ENCODE data around the gene TPR.
A peak's percentile ranks its signal among the peaks of the same experiment; 100 is the strongest.
"Not testable (repeated sequence)": the region's sequence is repeated elsewhere in the genome, so short reads cannot be mapped to it uniquely, and the experiment has no call there.

Gene TPR

DNA sequence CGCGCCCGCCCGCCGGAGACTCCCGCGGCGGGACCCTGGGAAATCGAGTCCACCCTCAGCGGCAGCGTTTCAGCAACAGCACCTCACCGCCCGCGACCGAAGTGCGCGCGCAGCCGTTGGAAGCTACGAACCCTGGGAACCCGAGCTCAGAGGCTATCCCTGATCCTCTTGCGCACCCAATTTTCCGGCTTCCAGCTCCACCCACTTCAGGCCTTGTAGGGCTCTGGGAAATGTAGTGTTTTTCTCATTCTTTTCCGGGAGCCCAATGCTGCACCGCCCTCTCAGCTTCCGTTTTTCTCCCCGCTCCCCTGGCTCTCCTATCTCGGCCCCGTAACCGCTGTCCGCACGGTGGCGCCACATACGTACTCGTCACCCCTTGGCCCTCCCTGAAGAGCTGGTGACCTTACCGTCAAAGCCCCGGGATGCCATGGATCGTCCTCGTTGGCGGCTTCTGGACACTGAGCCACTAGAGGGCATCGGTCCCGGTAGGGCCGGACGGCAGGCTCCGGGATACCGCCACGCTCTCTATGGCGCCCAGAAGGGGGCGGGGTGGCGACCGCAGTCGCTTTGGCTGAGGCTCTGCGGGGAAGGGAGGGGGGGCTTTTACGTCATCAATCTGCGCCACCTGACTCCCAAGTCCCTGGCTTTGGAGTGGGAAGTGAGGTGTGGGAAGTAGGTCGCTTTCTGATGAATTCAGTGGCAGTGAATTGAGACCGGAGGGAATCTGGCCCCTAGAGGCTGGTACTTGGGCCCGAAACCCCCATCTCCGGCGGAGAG lies at the start of gene TPR, which contains the start of gene ODR4:
TSS of gene TPR (minus strand) at position 102 of the 777 bp plus-strand sequence. CDS start 225 bp downstream, outside the sequence.
TSS of gene ODR4 (plus strand) at position 687 of the 777 bp plus-strand sequence. CDS start 3,948 bp downstream, outside the sequence.
- peak; percentile 100 for DNase-seq (ENCODE audit: low read depth)

DNA sequence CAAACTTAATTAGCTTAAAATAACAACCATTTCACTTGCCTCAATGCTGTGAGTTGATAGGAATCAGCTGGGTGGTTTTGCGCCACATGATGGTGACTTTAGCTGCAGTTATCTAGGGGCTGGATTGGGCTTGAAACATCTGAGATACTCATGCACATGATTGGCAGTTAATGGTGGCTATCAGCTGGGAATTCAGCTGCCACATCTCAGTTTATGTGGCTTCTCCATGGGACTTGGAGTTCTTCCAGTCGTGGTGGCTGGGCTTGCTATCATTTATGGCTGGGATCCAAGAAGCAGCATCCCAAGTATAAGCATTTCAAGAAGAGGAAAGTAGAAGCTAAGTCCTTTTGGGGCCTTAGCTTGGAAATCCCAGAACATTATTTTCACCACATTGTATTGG lies 49.5 kb upstream of the TPR start:
- no peak for DNase-seq (ENCODE audit: low read depth)

DNA sequence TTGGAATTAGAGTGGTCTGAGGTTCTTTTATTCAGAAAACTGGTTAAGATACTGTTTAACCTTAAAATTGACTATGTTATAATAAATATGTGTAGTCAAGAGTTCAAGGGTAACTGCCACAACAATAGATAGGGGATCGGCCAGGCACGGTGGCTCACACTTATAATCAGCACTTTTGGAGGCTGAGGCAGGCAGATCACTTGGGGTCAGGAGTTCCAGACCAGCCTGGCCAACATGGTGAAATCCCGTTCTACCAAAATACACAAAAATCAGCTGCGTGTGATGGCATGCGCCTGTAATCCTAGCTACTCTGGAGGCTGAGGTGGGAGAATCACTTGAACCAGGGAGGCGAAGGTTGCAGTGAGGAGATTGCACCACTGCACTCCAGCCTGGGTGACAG lies 46.4 kb upstream of the TPR start:
- DNase-seq (ENCODE audit: low read depth): no peak

DNA sequence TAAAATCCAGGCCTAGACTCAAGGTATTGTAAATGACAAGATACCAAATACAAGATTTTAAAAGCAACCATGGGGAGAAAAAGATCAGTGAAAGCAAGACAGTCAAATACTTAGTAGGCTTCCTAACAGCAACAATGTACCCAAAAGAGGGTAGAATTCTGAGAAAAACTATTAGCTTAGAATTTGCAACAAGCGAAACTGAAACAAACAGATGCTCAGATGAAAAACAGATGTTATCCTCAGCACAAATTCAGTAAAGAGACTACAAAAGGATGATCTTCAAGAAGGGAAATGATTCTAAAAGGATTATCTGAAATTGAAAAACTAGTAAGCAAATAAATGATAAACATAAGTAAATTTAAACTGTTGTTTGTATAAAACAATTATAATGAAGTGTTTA lies 45.9 kb upstream of the TPR start:
- DNase-seq (ENCODE audit: low read depth): peak; percentile 37

DNA sequence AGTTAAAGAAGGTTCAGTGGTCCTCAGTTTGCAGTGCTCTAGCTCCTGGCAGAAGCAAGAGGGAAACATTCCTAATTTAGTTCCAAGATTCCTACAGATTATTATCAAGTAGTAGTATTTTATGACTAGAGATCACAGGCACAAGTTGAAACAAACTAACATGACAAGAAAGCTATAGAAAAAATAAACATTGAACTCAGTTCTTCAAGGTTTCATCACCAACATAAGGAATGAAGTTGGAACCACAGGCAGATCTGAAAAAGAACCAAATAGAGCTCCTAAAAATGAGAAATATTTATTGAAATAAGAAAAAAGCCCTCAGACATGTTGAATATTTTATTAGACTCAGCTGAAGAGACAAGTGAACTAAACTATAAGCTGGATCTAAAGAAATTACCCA lies 45.3 kb upstream of the TPR start:
- peak; percentile 11 for DNase-seq (ENCODE audit: low read depth)

DNA sequence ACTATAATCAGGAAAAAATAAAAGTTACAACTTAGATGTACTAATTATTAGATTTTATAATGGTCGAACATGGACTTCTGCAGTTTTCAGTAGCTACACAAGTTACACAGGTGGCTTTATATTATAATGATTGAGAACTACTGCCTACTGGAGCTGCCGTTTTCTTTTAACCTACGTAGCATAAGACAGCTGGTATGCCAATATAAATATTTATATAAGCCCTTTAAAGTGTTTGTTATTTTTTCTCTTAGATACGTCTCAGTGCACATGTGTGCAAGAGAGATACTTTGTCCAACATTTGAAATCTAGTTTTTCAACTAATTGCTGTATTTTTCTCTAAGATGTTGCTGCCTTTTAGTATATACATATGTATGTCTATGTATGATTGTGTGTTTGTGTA lies 43.5 kb upstream of the TPR start:
- DNase-seq (ENCODE audit: low read depth): peak; percentile 19

DNA sequence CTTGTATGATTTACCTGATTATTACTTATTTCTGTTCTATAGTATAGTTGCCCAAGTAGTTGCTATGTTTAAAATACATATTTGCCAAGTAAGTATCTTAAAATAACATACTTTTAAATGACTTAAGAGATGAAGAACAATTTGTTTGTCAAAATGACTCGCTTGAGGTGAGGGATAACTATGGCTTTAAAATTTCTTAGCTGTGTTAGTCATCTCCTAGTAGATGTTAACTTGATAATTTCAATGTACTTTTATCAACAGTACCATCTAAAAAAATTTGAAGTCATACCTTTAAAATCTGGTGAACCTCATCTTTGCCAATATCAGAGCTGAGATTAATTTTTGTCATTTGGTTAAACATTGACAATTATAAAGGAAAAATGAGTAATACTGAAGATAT lies 38.3 kb upstream of the TPR start:
- DNase-seq (ENCODE audit: low read depth): no peak

DNA sequence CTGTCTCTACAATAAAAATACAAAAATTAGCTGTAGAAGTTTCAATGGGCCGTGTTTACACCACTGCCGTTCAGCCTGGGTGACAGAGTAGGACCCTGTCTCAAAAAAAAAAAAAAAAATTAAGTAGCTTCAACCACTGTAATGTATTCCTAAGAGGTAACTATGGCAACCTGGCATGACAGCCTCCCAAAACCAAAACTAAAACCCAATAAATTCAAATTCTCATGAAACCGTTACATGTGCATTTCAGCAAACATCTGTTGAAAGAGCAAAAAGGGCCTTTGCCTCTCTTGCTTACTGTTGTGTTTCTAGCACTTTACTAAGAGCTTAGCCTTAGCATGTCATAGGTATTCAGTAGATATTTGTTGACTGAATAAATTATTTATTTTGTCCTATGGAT lies 34.0 kb upstream of the TPR start:
- DNase-seq (ENCODE audit: low read depth): no peak

DNA sequence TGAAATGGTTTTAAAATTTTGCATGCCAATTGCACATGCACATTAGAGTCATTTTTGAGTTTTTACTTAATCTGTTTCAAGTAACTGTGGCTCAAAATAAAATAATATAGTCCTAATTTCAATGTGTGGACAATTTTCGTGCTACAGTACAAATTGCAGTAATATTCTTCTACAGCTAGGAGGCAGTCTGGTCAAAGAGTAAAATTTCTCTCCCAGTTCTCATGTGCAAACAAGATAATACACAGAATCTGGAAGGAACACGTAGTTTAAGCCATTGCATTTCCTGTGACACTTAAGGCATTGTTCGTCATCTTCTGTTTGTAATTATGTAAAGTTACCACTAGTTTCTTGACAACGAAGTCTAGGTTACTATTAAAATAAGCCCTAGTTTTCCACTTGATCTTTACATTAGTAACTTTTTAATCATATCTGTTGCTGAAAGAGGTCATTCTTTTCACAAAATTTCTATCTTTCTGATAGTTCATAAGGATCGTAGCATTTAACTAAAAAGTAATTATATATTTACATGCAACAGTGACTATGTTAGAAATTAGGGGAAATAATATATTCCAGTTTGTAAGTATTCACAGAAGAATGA lies 29.5 kb upstream of the TPR start:
- peak; percentile 75 for DNase-seq (ENCODE audit: low read depth)

DNA sequence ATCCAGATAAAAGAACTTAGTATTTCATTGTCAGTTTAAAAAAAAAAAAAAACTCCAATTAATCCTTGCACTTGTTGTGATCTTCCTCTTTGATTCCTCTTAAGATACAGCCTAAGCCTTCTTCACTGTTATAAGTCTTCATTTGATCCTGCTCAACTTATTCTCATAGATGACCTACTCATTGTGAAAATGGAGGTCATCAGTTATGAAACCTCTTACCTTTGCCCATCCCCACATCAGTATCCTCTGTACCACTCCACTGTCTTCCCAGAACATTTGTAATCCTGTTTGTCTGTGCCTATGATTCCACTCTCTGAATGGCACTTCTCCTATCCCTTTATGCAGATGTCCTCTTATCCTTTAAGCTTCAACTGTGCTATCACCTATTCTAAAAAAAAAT lies 28.6 kb upstream of the TPR start:
- no peak for DNase-seq (ENCODE audit: low read depth)

DNA sequence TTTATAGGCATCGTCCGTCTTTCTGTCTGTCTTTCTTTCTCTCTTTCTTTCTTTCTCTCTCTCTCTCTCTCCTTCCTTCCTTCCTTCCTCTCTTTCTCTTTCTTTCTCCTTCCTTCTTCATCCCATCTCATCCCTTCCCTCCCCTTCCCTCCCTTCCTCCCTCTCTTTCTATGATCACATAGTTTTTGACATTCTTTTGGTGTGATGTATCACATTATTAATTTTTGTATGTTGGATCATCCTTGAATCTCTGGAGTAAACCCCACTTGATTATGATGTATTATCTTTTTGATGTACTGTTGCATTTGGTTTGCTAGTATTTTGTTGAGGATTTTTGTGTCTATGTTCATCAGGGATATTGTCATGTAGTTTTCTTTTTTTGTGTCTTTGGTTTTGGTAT lies 26.4 kb upstream of the TPR start:
- DNase-seq (ENCODE audit: low read depth): not testable (repeated sequence)

DNA sequence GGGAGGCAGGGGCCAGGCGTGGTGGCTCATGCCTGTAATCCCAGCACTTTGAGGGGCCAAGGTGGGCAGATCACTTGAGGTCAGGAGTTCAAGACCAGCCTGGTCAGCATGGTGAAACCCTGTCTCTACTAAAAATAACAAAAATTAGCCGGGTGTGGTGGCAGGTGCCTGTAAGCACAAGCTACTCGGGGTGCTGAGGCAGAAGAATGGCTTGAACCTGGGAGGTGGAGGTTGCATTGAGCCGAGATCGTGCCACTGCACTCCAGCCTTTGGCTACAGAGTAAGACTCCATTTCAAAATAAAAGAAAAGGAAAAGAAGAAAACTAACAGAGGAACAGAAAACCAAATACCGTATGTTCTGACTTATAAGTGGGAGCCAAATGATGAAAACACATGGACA lies 17.7 kb upstream of the TPR start:
- DNase-seq (ENCODE audit: low read depth): not testable (repeated sequence)

DNA sequence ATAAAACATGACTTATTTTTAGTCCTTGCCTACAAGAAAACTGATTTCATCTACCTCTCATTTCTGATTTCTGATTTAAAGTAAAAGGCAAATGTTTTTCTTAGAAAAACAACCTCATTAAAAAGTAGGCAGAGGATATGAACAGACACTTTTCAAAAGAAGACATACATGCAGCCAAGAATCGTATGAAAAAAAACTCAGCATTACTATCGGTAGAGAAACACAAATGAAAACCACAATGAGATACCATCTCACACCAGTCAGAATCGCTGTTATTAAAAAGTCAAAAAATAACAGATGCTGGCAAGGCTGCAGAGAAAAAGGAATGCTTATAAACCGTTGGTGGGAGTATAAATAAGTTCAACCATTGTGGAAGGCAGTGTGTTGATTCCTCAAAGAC lies 16.8 kb upstream of the TPR start:
- no peak for DNase-seq (ENCODE audit: low read depth)

DNA sequence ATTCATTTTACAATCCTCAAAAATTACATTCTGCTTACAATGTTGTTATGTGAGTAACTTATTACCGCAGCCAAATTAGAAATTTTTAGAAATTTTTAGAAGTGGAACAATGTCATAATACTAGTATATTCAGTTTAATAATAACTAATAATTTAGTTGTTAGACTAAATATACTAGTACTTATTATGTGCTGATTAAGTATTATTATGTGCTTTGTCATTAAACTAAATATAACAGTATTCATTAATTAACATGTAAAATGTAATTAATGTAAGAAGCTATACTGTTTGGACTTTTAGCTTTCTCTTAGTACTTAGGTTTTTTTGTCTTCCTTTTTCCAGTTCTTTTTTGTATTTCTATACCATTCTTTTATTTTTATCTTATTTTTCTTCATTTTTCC lies 15.9 kb upstream of the TPR start:
- DNase-seq (ENCODE audit: low read depth): no peak

DNA sequence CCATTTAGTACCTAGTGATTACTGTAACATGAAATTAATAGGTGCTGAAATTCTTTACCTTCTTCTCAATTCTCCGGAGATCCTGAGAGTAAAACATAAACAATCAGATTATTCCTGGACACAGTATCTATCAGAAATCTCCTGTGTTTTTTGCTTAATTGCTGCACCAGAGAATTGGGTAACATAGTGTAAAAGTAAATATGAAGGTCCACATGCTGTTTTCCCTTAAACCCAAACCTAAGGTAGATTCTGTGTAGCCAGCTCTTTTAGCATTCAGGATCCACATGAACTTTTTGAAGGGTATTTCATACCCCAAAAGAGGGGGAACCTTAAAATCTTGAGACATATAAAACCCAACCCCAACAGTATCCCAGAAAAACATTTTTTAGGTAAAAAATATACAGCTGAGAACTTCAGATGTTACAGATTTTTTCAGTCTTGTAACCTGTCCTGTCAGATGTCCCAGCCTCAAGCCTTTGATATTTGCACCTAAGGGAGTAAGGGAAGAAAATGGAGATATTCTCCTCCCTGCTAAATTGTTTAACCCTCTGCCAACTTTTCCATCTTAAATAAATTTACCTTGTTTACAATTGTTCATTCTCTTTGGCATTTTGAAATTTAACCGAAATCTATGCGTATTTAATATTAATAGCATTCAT lies 11.8 kb upstream of the TPR start:
- DNase-seq (ENCODE audit: low read depth): no peak

DNA sequence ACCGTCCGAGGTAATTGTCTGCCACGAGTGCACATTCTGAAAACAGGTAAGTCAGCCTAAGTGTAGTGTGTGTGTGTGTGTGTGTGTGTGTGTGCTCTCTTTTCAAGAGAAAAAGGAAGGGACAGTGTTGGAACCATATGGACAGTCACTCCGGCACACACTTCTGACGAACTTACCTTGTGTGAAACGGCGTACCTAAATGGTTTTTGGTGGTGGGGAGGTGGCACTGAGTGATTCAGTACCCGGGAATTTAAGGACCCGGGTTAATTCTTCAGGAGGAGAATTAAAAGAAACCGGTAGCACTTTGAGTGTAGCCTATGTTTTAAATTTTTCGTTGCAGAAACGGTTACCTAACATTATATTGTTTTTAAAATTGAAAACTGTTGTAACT lies 871 bp upstream of the TPR start:
- no peak for DNase-seq (ENCODE audit: low read depth)

DNA sequence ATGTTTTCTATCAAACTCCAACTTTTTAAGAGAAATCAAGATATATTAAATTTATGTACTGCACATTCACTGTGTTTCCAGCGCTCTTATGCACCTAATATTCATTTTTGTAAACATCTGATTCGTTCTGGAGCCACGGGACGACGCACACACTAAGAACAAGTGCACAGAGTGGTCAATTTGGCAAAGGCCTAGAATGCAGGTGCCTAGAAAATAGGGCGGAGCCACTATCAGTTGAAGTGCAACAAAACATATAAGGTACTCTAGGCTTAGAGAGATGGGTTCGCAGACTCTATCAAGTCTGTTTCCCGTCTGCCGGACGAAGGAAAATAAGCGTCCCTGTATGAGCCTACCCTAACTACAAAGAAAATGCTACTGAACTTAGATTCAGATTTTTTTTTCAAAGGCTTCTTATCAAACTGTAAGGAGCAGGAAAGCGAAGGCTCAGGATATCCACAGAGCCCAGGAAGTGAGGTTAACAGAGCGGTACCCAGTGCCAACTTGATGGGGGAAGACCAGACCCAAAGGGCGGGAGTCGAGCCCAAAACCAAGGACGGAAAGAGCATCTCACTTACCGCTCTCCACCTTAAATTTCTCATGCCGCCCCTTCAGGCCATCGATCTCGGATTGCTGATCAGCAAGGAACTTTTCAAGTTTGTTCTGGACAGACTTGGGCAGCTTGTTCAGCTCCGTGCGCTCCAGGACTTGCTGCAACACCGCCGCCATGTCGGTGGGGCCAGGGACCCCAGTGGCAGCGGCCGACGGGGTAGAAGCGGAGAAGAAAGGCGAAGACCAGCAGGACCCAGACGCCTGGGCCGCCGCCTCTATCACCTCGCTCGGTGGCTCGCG lies 526 bp downstream of the TPR start:
- DNase-seq (ENCODE audit: low read depth): peak; percentile 19

DNA sequence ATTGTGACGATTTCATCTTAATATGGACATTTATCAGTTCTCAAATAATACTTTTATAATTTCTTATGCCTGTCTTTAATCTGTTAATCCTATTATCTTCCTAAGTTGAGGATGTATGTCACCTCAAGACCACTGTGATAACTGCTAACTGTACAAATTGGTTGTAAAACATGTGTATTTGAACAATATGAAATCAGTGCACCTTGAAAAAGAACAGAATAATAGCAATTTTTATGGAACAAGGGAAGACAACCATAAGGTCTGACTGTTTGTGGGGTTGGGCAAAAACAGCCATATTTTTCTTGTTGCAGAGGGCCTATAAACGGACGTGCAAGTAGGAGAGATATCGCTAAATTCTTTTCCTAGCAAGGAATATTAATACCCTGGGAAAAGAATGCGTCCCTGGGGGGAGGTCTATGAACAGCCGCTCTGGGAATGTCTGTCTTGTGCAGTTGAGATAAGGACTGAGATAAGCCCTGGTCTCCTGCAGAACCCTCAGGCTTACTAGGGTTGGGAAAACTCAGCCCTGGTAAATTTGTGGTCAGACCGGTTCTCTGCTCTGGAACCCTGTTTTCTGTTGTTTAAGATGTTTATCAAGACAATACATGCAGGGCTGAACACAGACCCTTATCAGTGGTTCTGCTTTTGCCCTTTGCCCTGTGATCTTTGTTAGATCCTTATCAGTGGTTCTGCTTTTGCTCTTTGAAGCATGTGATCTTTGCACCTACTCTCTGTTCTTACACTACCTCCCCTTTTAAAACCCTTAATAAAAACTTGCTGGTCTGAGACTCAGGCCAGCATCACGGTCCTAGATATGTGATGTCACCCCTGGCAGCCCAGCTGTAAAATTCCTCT lies 27.0 kb downstream of the TPR start:
- DNase-seq (ENCODE audit: low read depth): not testable (repeated sequence)

DNA sequence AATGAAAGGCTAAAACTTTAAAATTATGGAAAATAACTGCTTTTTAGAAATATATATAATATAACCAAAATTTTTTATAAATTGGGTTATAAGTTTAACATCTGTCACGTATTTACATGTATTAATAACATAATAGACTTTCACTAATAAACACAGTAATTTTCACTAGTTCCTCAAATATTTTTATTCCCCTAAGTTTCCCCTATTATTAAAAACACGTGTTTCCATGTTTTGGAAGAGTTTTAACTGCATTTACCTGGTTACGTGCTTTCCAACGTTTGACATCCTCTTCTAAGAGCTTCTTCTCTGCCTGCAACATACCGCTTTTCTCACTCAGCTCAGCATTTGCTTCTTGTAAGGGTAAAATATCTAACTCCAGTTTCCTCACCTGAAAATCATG lies 34.3 kb downstream of the TPR start:
- DNase-seq (ENCODE audit: low read depth): no peak

DNA sequence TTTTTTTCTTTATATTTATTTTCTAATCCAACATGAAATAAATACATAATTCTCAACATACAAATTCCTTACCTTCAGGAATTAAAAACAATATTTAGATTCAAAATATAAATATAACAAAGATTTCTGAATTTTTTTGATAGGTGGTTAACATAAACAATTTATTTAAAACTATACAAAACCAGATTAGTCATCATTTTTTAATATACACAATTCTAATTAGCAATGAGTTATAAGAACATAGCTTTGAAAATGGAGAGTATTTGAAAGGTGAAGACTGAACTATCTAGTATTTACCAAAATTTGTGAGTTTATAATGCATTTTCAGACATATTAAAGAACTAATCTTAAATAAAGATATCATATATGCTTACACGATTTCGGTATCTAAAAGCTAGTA lies 37.5 kb downstream of the TPR start:
- no peak for DNase-seq (ENCODE audit: low read depth)

DNA sequence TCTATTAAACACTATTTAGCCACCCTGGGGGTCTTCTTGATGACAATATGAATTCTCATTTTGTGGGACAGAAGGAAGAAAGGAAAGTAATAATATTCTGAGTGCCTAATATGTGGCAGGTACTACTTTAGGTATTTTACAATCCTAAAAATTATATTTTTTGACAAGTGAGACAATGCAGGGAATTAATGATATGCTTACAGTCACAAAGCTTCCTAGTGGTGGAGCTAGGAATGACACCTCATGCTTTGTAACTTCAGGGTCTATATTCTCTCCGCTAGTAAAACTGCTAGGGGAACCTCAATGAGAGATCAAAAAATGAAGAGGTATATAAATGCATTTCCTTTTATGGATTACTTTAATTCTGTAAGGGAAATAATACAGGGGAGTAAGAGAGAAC lies 44.3 kb downstream of the TPR start:
- DNase-seq (ENCODE audit: low read depth): no peak

Measured in fibroblast of gingiva (primary cell).